ENCODE results near the gene HMCN1. TPM values are rescaled to one million over a fixed set of nuclear protein-coding genes. Genes with fewer than 3 reads are reported as not detected.

The HMCN1 gene
- total and polyA plus RNA-seq, 4 donors, result 1.5 to 6.8 (median 3.5) TPM

- DNase-seq (ENCODE audit: low spot score), result no peak
- peak; percentile 38 for TF ChIP-seq NR2F2 (IDR thresholded peaks at IDR 0.05)
- no peak for TF ChIP-seq RXRA (IDR thresholded peaks at IDR 0.05)
- H3K4me1 ChIP-seq (ENCODE audit: control insufficient read depth in 4 of 4, insufficient read depth in 4 of 4, low read length in 3 of 4), result no peaks in the 10 kb centered on the region
- H3K9ac ChIP-seq (ENCODE audit: low read depth in 1 of 2, low read length in 2 of 2), result no peak overlapping the region
- H3K4me3 ChIP-seq (ENCODE audit: low read depth in 1 of 3, low read length in 3 of 3), result no peak overlapping the region
- 47% methylated on average over 2 of the region's 2 CpGs for WGBS
- no peaks in the 10 kb centered on the region for H3K27me3 ChIP-seq (ENCODE audit: control insufficient read depth in 4 of 4, insufficient read depth in 4 of 4, low read length in 3 of 4)
- H3K36me3 ChIP-seq (ENCODE audit: control insufficient read depth in 4 of 4, insufficient read depth in 3 of 4, low read depth in 1 of 4, low read length in 3 of 4), result peaks cover 0 to 3% (median 0%) of the 10 kb centered on the region in 4 donors
- H3K27ac ChIP-seq (ENCODE audit: low read depth in 1 of 2, low read length in 2 of 2), result no peak overlapping the region
- H3K9me3 ChIP-seq (ENCODE audit: control insufficient read depth in 4 of 4, low read length in 3 of 4), result no peaks in the 10 kb centered on the region
These were observed 299.7 kb downstream of the HMCN1 start for GRCh38 chr1:186033847-186034271.

DNA sequence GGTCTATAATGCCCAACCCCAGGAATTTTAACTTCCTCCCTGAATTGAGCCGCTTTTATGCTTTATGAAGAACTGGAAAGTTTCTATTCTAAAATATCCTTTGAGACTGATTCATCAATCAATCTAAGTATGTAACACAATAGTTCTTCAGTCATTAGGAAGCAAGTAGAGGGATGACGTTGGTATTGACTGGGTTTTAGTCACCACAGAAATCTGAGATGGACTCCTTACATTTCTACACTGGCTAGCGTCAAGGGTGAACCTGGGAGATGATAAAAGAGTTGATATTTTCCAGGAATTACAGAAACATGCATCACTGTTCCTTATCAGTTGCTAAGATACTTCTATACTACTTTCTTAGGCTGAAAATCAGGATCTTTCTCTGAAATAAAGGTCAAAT, 308.0 kb downstream of the HMCN1 start:
- Histone ChIP-seq H3K27ac (ENCODE audit: low read depth in 1 of 2, low read length in 2 of 2) (no peak overlapping the region), H3K9ac (ENCODE audit: low read depth in 1 of 2, low read length in 2 of 2) (no peak overlapping the region), H3K36me3 (ENCODE audit: control insufficient read depth in 4 of 4, insufficient read depth in 3 of 4, low read depth in 1 of 4, low read length in 3 of 4) (peaks cover 0 to 3% (median 0%) of the 10 kb centered on the region in 4 donors), H3K27me3 (ENCODE audit: control insufficient read depth in 4 of 4, insufficient read depth in 4 of 4, low read length in 3 of 4) (no peaks in the 10 kb centered on the region), H3K4me1 (ENCODE audit: control insufficient read depth in 4 of 4, insufficient read depth in 4 of 4, low read length in 3 of 4) (no peaks in the 10 kb centered on the region), H3K4me3 (ENCODE audit: low read depth in 1 of 3, low read length in 3 of 3) (no peak overlapping the region), H3K9me3 (ENCODE audit: control insufficient read depth in 4 of 4, low read length in 3 of 4) (no peaks in the 10 kb centered on the region)
- WGBS, result 76% methylated on average over 3 of the region's 3 CpGs
- TF ChIP-seq ZBTB33 (IDR thresholded peaks at IDR 0.05), result no peak
- no peak for TF ChIP-seq RAD21 (IDR thresholded peaks at IDR 0.05)
- no peak for TF ChIP-seq SP1 (IDR thresholded peaks at IDR 0.05)
- TF ChIP-seq, protein P1, sequence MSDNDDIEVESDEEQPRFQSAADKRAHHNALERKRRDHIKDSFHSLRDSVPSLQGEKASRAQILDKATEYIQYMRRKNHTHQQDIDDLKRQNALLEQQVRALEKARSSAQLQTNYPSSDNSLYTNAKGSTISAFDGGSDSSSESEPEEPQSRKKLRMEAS (IDR thresholded peaks at IDR 0.05), result no peak
- TF ChIP-seq HNF4G (IDR thresholded peaks at IDR 0.05), result no peak
- no peak for TF ChIP-seq EGR1 (IDR thresholded peaks at IDR 0.05; ENCODE audit: low read depth in 2 of 2)
- TF ChIP-seq TAF1 (conservative IDR thresholded peaks at IDR 0.05), result no peak
- TF ChIP-seq, protein P2, sequence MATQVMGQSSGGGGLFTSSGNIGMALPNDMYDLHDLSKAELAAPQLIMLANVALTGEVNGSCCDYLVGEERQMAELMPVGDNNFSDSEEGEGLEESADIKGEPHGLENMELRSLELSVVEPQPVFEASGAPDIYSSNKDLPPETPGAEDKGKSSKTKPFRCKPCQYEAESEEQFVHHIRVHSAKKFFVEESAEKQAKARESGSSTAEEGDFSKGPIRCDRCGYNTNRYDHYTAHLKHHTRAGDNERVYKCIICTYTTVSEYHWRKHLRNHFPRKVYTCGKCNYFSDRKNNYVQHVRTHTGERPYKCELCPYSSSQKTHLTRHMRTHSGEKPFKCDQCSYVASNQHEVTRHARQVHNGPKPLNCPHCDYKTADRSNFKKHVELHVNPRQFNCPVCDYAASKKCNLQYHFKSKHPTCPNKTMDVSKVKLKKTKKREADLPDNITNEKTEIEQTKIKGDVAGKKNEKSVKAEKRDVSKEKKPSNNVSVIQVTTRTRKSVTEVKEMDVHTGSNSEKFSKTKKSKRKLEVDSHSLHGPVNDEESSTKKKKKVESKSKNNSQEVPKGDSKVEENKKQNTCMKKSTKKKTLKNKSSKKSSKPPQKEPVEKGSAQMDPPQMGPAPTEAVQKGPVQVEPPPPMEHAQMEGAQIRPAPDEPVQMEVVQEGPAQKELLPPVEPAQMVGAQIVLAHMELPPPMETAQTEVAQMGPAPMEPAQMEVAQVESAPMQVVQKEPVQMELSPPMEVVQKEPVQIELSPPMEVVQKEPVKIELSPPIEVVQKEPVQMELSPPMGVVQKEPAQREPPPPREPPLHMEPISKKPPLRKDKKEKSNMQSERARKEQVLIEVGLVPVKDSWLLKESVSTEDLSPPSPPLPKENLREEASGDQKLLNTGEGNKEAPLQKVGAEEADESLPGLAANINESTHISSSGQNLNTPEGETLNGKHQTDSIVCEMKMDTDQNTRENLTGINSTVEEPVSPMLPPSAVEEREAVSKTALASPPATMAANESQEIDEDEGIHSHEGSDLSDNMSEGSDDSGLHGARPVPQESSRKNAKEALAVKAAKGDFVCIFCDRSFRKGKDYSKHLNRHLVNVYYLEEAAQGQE (IDR thresholded peaks at IDR 0.05), result no peak
- no peak for TF ChIP-seq CTCF (IDR thresholded peaks at IDR 0.05; ENCODE audit: low read depth, low read length, missing input control)
- no peak for TF ChIP-seq YY1 (IDR thresholded peaks at IDR 0.05)
- TF ChIP-seq FOXA1 (IDR thresholded peaks at IDR 0.05), result no peak
- TF ChIP-seq GABPA (IDR thresholded peaks at IDR 0.05 in 1 of 2, conservative IDR thresholded peaks at IDR 0.05 in 1 of 2), result no peak
- TF ChIP-seq FOXA2 (IDR thresholded peaks at IDR 0.05), result no peak
- TF ChIP-seq ATF3 (IDR thresholded peaks at IDR 0.05), result no peak
- no peak for TF ChIP-seq HNF4A (conservative IDR thresholded peaks at IDR 0.05)
- TF ChIP-seq RXRA (IDR thresholded peaks at IDR 0.05), result no peak
- TF ChIP-seq JUND (IDR thresholded peaks at IDR 0.05), result no peak
- no peak for TF ChIP-seq NR2F2 (IDR thresholded peaks at IDR 0.05)
- no peak for DNase-seq (ENCODE audit: low spot score)

Measured in liver (tissue), 9 donors.